ENCODE data around the gene LGALS9. TPM values are rescaled to one million over a fixed set of nuclear protein-coding genes. Genes with fewer than 3 reads are reported as not detected.

Gene LGALS9
- total and polyA plus RNA-seq, 2 donors (not counting 3 experiments of a cell fraction or from before 2014, with no cell fraction given): 52.4 to 65.2 TPM

Small RNA genes lying within 50 kb of the gene (small RNA-seq; reads per million reads assigned to genes)
- gene AC015688.1 (ENCODE audit: insufficient read depth, insufficient read length, low read depth, low replicate concordance) (not detected), gene AC015688.2 (ENCODE audit: insufficient read depth, insufficient read length, low read depth, low replicate concordance) (not detected), gene AC015688.5 (ENCODE audit: insufficient read depth, insufficient read length, low read depth, low replicate concordance) (not detected), gene CPDP1 (ENCODE audit: insufficient read depth, insufficient read length, low read depth, low replicate concordance) (not detected)

Other genes with a start within 250 kb of the LGALS9 start
- gene KSR1, start 174.7 kb upstream of the LGALS9 start, total RNA-seq: 55.6 and 80.2 TPM in 2 replicates
- gene KSR1, start 174.7 kb upstream of the LGALS9 start, polyA plus RNA-seq: 31.5 and 35.4 TPM in 2 replicates
- gene NOS2, start 169.3 kb downstream of the LGALS9 start, total RNA-seq: not detected in 2 replicates
- gene NOS2, start 169.3 kb downstream of the LGALS9 start, polyA plus RNA-seq: 0.01 TPM in 1 of 2 replicates, not detected in the other

Measured in endothelial cell of umbilical vein (primary cell).